ENCODE data around the gene SLC25A34. TPM values are rescaled to one million over a fixed set of nuclear protein-coding genes. Genes with fewer than 3 reads are reported as not detected.

SLC25A34 gene
- total RNA-seq, 1 experiment from 2014 or later, result not detected

DNA sequence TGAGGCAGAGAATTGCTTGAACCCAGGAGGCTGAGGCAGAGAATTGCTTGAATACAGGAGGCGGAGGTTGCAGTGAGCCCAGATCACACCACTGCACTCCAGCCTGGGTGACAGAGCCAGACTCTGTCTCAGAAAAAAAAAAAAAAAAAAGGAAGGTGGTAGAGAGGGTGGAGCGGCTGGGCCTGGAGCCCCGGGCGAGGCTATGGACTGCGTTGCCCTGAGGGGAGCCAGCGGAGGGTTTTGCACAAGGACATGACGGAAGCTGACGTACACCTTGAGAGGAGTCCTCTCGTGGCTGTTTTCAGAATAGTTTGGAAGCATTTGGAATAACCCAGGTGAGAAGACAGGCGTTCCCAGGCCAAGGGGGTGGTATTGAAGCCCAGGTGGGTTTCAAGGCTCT is 15.7 kb downstream of the SLC25A34 start:
- no peak for DNase-seq (ENCODE audit: low spot score)

DNA sequence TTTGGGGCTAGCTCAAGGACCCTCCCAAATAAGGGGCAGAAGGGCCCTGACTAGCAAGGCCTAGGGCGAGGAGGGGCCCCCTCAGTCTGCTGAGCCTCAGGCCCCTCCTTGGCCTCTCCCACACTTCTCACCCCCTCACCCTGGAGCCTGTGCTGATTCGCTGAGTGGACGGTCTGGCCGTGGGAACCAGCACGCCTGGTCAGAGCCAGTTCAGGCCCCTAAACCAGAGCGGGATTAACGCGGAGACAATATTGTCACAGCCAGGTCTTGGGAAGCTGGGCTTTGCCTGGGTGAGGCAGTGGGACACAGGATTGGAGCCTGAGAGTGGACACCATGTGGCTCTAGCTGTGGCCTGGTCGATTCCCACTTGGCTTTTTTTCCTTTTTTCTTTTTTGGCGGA is 17.7 kb downstream of the SLC25A34 start:
- DNase-seq (ENCODE audit: low spot score), result no peak

DNA sequence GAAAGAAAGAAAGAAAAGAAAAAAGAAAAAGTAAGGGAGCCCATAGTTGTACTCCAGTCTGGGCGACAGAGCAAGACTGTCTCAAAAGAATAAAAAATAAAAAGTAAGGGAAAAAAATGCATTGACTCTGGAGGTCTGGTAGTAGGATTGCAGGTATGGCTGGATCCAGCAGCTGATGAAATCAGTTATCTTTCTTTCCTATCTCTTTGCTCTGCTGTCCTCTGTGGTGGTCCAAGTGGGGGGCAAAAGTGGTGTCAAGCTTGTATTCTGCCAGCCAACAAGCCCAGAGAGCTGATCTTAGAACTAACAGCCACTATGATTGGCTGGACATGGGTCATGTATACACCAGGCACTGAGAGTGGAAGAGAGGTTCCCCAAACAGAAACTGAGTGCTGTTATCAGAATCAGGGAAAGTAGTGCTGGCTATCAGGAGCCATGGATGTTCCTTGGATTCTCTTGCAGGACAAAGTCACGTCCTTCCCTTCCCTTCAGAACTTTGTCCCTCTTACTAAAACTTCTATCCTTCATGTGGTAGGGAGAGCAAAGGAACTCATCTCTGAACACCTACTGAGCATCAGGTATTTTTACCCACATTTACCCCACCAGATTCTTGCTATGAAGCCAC is 19.1 kb downstream of the SLC25A34 start:
- no peak for DNase-seq (ENCODE audit: low spot score)

DNA sequence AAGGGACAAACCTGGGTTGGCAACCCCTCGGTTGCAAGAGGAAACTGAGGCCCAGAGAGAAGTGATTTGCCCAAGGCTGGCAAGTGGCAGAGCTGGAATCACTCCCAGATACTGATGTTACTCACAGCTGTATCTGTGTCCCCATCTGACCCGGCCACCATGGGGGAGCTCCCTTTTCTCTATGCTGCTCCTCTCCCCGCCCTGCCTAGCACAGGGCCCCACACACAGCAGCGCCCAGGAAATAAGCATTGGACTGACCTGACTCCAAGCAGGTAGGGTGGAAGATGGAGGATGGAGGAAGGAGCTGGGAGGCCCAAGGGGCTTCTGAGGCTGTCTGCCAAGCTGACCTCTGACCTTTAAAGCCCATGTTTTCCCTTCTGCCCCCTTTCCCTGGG is 19.6 kb downstream of the SLC25A34 start:
- no peak for DNase-seq (ENCODE audit: low spot score)

DNA sequence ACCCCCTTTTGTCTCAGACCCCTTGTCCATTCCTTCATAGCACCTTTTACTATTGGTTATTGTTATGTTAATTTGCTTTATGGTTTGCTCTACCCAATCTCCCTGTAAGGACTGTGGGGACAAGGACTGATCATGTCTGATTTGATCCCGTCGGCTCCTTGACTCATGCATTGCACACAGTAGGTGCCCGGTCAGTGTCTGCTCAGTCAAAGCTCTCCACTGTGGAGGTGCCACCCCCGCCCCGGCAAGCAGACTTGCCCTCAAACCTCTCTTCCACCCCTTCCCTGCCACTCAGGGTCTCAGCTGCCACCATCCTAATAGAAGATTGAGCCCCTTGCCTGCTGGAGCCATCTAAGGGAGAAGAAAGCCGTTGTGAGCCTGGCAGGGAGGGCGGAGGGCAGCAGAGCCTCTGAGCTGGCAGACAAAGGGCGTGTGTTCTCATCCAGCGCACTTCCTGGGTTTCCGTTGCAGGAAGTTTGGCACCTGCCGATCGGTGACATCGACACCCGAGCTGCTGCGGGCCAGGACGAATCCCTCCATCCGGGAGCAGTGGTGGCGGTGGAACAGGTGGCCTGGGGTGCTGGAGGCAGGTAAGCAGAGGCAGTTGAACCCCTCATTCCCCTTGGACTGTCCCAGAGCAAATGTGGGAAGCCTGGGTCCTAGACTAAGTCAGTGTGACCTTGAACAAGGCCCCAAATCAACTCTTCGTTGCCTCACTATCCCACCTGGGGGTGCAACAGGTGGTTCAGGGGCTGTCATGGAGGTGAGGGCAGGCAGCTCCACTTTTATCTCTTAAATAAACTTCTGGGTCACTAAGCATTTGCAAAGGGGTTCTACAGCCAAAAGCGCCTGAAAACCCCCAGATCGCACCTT is 20.3 kb downstream of the SLC25A34 start:
- DNase-seq (ENCODE audit: low spot score), result peak; percentile 79

DNA sequence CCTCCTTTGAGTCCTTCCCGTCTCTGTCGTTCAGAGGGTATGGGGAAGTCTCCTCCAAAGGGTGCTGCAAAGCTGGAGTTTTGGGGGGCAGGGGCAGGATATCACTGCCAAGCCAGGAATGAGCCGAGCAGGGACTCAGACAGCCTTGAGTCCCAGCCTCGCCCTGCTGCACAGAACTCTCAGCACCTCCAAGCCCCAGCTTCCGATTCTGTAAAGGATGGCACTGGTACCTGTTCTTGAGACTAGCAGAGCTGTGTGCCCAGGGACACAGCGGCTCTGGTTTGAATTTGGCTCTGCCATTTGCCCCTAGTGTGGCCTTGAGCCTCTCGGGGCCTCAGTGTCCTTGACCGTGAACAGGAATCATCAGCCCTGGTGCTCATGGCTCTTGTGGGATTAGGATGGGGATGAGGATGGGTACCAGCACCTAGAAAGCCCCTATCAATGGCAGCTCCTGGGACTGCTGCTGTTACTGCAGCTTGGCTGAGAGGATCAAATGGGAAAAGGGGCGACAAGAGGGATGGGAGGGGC is 21.0 kb downstream of the SLC25A34 start:
- no peak for DNase-seq (ENCODE audit: low spot score)

DNA sequence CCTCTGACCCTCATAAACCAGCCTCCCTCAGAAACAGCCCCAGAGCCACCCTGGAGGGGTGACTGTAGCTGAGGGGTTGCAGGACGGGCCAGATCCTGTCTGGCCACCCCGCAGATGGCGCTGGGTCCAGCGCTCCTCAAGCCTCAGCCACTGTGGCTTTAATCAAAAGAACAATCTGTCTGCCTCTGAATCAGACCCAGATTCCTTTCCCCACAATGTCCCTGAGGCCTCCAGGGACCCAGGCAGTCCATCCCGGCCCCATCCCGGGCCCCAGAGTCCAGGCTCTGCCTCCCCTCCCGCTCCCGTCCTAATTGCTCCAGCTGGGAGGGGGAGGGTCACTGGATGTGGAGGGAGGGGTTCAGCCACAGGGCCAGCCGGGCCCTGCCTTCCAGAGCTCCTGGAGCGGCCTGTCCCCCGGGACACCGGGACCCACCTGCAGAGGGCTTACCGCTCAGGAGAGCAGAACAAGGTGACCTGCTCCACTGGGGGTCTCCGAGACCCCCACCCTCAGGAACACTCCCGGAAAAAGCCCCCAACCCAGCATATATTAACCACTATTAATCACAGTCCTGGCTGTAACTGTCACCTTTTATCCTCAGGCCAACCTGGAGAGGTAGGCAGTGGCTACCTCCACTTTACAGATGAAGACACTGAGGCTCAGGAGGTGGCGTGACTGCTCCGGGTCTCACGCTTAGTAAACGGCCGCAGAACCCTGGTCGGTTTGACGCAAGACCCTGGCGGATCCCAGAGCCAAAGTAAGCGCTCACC is 21.7 kb downstream of the SLC25A34 start:
- DNase-seq (ENCODE audit: low spot score), result no peak

DNA sequence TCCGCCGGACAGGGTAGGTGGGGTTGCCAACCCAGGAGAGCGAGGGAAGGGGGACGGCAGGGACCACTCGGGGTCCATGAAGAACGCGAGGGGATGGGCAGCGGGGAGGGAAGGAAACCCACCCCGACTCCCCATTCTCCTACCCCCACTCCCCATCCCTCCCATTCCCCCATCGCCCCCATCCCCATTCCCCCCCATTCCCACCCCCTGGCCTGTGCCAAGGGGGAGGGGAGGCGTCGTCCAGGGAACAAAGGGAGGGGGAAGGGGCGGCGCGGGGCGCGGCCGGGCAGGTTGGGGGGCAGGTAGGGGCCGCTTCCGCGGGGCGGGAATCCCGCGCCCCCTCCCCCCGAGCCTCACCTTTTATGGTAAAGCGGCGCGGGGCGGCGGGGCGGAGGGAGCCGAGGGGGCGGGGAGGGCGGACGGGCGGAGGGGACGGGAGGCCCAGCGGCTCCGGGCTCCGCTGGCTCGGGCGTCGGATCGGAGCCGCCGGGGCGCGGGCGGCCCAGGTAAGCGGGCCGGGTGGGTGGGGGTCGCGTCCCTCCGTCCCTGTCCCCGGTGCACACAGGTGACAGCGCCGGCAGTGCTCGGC is 22.4 kb downstream of the SLC25A34 start, which contains the start of gene FBLIM1:
Gene FBLIM1 (plus strand): TSS at position 453 of the 589 bp plus-strand sequence. CDS start 6,189 bp downstream, outside the sequence.
- no peak for DNase-seq (ENCODE audit: low spot score)

DNA sequence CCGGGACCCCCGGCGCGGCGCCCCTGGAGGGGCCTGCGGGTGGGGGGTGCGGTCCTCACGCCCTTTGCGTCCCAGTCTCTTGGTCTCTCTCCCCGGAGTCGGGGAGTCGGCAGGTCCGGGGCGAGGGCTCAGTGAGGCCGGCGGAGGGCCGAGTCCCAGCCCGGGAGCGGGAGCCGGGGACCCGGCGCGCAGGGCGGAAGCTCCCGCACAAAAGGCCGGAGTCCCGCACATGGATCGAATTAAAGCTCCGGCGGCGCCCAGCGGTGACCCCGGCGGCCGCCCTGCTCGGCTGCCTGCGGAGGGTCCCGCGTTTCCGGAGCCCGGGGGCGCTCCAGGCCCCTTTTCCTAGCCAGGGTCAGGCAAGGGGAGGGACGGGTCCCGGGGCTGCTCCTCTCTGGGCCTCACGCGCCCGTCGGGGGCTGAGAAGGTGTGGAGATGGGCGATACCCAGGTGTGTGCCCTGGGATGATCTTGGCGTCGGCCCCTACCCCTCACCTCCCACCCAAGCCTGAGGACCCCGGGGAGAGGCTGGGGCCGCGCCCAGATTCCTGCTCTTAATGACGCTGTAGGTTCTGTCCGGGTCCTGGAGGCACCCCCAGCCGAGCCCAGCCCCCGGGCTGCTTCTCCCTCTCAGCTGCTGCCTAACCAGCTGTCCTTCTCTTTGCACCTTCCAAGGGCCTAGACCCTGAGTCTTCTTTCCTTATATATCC is 23.0 kb downstream of the SLC25A34 start:
- DNase-seq (ENCODE audit: low spot score), result no peak

DNA sequence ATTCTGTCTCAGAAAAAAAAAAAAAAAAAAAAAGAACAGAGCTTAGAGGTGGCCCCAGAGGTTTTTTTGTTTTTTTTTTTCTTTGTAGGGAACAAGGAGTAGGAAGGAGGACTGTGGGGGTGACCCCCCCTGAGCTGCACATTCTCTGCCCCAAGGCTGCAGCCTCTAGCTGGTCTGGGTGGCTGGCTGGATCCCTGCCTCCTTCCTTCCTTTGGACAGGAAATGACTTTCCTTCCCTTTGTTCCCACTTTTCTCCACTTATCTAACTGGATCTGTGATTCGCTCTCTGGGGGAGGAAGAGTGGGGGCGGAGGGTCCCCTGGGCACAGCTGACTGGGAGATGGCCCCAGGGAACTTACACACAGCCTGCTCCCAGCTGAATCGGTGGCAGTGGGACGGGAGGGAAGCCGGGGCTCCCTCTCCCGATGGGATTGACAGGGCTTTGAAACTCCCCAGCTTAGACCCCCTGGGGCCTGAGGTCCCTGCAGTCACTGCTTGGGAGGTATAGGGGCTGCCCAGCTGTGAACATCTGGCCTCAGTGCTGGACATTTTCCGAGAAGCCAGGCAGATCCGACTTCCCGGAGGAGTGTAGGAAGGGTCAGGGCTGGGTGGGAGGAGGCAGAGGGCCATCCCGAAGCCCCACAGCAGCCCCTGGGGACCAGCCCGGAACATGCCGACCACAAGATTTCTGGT is 24.6 kb downstream of the SLC25A34 start:
- DNase-seq (ENCODE audit: low spot score), result no peak

DNA sequence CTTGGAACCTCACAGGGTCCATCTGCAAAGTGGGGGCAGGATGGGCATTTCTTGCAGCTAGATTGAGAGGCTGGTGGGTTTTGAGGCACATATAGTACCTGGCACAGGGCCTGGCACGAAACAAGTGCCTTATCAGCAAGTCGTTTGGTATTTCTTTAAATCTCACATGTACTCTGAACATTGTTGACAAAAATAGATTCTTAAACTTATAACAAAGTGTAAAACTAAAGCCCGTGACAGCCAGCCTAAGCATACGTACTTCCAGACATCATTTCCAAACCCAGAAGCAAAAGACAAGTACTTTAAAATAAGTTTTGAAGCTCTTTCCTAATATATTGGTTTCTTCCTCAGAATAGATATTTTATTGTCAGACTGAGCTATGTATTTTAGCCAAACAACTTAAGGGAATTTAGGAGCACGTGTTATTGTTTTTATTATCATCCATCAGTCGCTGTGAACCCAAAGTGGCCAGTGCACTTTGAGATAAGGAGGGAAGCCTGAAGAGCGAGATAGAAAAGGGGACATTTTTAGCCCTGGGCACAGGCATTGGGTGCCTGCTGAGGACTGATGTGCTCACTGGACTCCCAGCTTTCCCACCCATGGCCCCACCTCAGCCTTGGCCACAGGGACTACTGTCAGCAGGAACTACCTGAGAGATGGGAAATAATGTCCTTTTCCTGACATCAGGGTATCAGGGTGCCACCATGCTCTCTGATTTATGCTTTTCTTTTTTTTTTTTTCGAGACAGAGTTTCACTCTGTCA is 25.5 kb downstream of the SLC25A34 start:
- no peak for DNase-seq (ENCODE audit: low spot score)

DNA sequence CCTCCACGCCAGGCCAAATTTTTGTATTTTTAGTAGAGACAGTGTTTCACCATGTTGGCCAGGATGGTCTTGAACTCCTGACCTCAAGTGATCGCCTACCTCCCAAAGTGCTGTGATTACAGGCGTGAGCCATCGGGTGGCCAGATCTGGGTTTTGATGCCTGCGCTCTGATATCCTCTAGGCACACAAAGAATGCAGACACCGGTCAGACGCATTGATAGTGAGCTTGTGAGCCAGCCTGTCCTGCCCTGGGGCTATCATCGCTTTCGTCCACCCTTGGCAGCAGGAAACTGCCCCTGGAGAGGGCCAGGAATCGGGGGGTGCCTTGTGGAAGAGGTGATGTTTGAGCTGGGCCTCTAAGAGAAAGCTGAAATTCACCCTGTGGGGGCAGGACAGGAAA is 26.5 kb downstream of the SLC25A34 start:
- DNase-seq (ENCODE audit: low spot score), result no peak

DNA sequence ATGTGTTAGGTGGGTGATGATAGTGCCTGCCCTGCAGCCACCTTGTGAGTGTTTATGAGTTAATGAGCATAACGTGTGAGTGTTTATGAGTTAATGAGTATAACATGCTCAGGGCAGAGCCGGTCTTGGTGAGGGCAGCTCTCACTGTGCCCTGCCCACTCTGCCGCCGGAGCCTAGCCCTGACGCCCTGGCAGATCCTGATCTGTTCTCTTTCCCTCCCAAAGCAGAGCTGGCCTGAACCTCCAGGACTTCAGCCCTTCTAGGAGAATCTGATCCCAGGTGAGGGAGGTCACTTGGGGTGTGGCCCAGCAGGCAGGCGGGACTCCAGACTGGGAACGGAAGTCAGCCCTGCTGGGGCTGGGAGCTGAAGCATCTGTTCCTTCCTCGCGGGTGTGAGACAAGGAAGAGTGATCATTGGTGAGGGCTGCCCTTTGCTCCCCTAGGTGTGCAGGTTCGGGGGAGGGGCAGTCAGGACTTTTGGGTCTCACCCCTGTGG is 28.3 kb downstream of the SLC25A34 start:
- peak; percentile 42 for DNase-seq (ENCODE audit: low spot score)

DNA sequence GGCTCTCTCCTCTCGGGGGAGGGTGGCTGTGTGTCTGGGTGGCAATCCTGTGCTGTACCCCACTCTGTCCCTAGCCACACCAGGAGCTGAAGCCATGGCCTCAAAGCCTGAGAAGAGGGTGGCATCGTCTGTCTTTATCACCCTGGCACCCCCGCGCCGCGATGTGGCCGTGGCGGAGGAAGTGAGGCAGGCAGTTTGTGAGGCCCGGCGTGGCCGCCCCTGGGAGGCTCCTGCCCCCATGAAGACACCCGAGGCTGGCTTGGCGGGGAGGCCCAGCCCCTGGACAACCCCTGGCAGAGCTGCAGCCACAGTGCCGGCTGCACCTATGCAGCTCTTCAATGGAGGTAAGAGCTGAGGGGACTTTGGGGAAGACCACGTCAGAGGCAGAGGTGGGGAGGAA is 28.8 kb downstream of the SLC25A34 start:
- no peak for DNase-seq (ENCODE audit: low spot score)

DNA sequence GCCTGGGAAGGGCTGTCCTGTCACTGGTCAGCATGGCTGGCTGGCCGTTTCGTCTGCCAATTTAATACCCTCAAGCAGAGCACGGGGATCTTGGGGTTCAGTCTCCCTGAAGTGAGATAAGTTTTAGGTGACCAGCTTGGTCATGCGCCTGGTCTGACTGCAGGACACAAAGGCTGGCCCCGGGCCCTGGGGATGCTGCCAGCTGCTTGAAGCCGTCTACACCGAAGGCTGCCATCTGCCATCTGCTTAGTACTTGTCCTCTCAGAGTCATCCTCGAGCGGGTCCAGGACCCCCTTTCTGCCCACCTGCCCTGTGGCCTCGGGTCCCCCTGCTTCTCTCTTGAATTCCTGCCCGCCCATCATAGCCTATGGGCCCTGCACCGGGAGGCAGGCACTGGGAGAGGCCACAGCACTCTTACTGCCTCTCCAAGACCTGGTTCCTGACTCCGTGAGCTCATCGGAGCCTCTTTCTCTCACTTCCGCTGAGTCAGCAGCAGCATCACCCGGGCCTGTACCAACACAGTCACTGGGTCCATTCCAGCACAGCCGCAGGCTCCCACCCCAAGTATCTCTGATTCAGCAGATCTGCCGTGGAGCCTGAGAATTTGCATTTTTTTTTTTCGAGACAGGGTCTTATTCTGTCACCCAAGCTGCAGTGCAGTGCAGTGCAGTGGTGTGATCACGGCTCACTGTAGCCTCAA is 29.6 kb downstream of the SLC25A34 start:
- no peak for DNase-seq (ENCODE audit: low spot score)

DNA sequence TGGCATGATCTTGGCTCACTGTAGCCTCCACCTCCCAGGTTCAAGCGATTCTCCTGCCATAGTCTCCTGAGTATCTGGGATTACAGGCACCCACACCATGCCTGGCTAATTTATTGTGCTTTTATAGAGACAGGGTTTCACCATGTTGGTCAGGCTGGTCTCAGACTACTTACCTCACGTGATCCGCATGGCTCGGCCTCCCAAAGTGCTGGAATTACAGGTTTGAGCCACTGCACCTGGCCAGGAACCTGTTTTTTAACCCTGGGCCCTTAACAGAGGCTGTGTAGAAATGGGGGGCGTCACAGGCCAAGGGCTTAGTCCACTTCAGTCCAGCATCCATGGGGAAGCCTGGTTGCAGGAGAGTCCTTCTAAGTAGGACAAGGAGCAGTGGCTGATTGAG is 31.9 kb downstream of the SLC25A34 start:
- no peak for DNase-seq (ENCODE audit: low spot score)

DNA sequence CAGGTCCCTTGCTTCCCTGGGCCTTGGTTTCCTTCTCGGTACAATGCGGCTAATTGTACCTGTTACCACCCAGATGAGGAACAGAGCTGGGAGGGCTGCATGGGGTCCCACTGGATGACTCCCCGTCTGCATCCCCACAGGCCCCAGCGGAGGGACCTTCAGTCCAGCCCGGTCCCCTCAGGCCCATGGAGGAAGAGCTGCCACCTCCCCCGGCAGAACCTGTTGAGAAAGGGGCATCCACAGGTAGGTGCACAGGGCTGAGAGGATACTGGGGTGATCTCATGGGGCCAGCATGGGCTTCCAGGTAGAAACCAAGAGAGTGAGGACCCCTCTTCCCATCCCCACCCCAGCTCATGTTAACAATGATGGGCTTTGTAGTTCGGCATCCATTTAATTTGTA is 32.3 kb downstream of the SLC25A34 start:
- no peak for DNase-seq (ENCODE audit: low spot score)

DNA sequence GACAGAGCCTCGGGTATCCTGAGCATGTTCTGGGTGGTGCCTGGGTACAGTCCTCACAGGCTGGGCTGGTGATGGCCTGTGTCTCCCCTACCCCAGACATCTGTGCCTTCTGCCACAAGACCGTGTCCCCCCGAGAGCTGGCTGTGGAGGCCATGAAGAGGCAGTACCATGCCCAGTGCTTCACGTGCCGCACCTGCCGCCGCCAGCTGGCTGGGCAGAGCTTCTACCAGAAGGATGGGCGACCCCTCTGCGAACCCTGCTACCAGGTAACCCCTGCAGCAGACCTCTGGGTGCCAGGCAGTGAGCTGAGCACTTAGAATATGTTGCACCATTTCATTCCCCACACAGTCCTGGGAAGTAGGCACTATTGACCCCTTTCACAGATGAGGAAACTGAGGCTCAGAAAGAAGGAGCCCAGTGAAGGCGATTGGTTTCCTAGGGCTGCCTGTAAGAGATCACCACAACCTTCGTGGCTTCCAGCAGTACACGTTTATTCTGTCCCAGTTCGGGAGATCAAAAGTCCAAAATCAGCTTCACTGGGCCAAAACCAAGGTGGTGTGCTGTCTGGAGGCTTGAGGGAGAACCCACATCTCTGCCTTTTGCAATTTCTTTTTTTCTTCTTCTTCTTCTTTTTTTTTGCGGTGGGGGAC is 34.4 kb downstream of the SLC25A34 start:
- no peak for DNase-seq (ENCODE audit: low spot score)
